ENCODE measurements around the gene OR2G6. TPM values are rescaled to one million over a fixed set of nuclear protein-coding genes. Genes with fewer than 3 reads are reported as not detected.
"Not testable (repeated sequence)": the region's sequence is repeated elsewhere in the genome, so short reads cannot be mapped to it uniquely, and the experiment has no call there.

The OR2G6 gene
- total RNA-seq, 4 donors from 2014 or later, result not detected

DNA sequence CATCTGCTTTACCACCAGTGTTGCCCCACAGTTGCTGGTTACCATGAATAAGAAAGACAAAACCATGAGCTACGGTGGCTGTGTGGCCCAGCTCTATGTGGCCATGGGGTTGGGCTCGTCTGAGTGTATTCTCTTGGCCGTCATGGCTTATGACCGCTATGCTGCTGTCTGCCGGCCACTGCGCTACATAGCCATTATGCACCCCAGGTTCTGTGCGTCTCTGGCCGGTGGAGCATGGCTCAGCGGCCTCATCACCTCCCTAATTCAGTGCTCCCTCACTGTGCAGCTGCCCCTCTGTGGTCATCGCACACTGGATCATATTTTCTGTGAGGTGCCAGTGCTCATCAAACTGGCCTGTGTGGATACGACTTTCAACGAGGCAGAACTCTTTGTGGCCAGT lies 14.0 kb downstream of the OR2G6 start:
- Histone ChIP-seq H3K9me3 (no peaks in the 10 kb centered on the region), H3K4me1 (no peaks in the 10 kb centered on the region), H3K27me3 (no peaks in the 10 kb centered on the region), H3K4me3 (no peak overlapping the region), H3K36me3 (no peaks in the 10 kb centered on the region), H3K27ac (no peak overlapping the region)
- DNase-seq, result peak in 1 of 3 donors; percentile 18
- TF ChIP-seq, protein P1, sequence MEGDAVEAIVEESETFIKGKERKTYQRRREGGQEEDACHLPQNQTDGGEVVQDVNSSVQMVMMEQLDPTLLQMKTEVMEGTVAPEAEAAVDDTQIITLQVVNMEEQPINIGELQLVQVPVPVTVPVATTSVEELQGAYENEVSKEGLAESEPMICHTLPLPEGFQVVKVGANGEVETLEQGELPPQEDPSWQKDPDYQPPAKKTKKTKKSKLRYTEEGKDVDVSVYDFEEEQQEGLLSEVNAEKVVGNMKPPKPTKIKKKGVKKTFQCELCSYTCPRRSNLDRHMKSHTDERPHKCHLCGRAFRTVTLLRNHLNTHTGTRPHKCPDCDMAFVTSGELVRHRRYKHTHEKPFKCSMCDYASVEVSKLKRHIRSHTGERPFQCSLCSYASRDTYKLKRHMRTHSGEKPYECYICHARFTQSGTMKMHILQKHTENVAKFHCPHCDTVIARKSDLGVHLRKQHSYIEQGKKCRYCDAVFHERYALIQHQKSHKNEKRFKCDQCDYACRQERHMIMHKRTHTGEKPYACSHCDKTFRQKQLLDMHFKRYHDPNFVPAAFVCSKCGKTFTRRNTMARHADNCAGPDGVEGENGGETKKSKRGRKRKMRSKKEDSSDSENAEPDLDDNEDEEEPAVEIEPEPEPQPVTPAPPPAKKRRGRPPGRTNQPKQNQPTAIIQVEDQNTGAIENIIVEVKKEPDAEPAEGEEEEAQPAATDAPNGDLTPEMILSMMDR (IDR thresholded peaks at IDR 0.05), result no peak
- TF ChIP-seq POLR2A (IDR thresholded peaks at IDR 0.05), result no peak

DNA sequence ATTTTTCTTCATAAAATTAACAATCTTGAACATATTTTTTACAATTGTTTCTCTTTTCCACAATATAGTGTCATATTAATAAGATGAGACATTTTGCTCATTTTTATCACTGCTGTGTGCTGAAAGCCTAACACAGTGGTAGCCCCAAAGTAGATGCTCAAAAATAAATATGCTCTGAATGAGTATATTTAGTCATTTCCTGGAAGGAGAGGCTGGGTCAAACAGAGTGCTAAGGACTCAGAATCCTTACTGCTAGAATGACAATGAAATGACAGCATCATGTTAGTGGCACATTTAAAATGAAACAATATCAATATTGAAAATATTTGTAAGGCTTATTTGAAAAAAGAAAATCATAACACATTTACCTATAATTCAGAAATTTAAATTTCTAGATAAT lies 29.6 kb downstream of the OR2G6 start:
- H3K27me3 ChIP-seq, H3K4me1 ChIP-seq, H3K27ac ChIP-seq, H3K9me3 ChIP-seq, H3K36me3 ChIP-seq, H3K4me3 ChIP-seq, DNase-seq: not testable (repeated sequence)

DNA sequence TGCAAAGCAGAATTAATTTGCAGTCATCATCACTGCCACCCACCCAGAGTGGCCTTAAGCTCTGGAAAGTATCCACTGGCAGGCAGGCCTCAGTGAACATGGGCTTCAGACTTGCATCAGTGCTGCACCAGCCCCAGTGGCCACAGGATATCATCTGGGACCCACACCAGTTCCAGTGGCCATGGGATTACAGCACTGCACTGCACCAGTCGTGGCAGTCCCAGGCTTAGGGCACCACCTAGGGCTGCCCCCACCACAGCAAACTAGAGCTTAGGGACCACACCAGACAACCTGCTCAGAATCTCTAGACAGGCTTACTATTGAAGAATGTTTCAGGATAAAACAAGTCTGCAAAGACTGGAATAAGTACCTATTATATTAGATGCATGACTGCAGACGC lies 39.5 kb downstream of the OR2G6 start:
- not testable (repeated sequence) for H3K9me3 ChIP-seq, DNase-seq, H3K4me1 ChIP-seq, H3K4me3 ChIP-seq, H3K27ac ChIP-seq, H3K36me3 ChIP-seq, H3K27me3 ChIP-seq

DNA sequence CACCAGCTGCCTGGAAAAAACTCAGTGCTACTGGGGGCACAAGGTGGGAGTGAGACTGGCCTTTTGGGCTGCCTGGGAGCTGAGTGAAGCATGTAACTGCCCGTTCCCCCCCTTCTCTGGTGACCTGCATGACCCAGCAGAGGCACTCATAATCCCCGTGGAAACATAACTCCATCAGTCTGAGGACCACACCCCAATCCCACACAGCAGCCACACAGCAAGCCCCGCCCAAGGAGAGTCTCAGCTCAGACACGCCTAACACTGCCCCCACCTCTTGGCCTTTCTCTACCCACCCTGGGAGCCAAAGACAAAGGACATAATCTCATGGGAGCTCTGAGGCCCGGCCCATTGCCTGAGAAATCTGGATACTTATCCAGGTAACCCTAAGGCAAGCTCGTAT lies 43.2 kb downstream of the OR2G6 start:
- H3K27ac ChIP-seq, H3K4me3 ChIP-seq, H3K27me3 ChIP-seq, H3K9me3 ChIP-seq, H3K36me3 ChIP-seq, H3K4me1 ChIP-seq, DNase-seq: not testable (repeated sequence)

DNA sequence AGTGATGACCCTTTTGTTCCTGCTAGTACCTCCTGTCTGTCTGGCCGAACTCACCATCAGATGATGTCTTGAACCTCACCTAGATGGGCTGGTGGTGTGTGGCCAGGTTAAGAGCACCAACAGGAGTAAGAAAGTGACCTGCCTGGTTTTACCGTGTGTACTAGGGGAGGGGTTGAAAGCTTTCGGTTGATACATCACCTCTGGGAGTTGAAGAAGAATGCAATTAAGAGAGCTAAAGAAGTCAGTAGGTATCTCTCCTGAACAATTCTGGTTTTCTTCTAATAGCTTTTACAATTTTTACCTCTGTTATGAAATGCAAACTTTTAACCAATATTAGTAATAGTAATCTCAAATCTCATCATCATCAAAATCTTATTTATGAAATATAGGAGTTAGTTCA lies 54.8 kb downstream of the OR2G6 start, which contains the start of gene OR2T29:
Gene OR2T29, minus strand, starts transcription at position 101 of the 400 bp plus-strand sequence. CDS start 3,281 bp downstream, outside the sequence.
- H3K9me3 ChIP-seq, H3K4me3 ChIP-seq, H3K36me3 ChIP-seq, H3K4me1 ChIP-seq, H3K27me3 ChIP-seq, H3K27ac ChIP-seq, DNase-seq: not testable (repeated sequence)

DNA sequence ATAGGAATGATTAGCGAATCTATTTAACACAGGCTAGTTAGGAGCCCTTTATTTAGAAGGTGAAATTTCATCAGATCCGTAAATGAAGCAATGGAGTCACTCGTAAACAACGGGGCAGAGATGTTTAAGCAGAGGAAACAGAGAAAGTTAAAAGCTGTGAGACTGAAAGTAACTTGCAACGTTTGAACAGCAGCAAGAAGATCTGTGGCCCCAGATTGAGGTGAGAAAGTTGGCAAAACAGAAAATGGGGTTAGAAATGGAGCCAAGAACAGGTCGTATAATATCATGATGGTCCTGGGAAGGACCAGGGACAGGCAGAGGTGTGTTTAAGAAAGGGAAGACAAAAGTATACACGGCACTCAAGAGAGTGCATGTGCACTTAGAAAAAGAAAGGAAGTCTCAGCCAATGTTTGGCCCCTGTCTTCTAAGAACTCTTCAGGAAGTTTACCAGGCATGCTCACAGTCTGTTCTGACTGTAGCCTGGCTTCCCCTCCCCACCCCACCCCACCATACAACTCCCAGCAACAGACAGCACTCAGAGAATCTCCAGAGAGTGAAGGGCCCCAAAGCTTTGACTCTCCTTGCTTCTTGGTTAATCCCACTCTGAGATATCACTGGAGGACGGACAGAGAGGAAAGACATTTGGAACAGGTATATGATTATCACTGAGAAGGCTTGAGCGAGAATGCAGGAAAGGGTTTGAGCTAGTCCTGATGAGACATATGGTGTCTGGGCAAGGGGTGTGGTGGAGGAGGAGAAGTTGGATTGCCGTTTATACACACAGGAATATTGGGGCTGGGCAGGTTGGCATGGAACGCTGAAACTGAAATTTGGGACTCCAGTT lies 57.9 kb downstream of the OR2G6 start:
- not testable (repeated sequence) for H3K4me1 ChIP-seq

DNA sequence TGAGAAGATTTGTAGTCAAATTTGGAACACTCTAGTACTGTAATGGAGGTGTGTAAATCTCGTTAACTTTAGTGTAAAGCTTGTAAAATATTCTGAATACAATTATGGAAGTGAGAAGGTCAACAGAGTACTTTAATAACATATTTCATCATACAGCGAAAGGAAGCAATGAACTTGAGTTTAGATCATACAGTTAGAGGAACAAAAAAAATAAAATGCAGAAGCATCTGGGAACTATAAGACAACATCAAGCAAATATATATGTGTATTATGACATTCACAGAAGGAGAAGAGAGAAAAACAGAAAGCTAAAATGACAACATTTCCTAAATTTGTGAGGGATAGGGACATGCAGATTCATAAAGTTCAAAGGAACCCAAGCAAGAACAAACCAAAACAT lies 61.2 kb downstream of the OR2G6 start:
- not testable (repeated sequence) for H3K4me3 ChIP-seq, DNase-seq, H3K36me3 ChIP-seq, H3K27ac ChIP-seq, H3K27me3 ChIP-seq, H3K9me3 ChIP-seq, H3K4me1 ChIP-seq

More for the DNA sequence above, 57.9 kb downstream of the OR2G6 start:
- not testable (repeated sequence) for DNase-seq, H3K36me3 ChIP-seq, H3K27me3 ChIP-seq, H3K9me3 ChIP-seq, H3K4me3 ChIP-seq
- H3K27ac ChIP-seq, result peak overlapping the region in 1 of 4 donors; percentile 10

DNA sequence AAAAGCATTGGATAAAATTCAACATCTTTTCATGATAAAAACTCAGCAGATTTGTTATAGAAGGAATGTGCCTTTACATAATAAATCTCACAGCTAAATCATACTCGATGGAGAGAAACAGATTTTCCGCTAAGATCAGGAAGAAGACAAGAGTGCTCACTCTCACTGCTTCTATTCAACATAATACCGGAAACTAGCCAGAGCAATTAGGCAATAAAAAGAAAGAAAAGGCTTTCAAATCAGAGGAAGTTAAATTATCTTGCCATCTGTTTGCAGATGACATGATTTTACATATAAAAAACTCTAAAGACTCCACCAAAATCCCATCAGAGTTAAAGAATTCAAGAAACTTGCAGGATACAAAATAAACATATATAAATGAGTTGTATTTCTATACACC lies 62.9 kb downstream of the OR2G6 start:
- not testable (repeated sequence) for H3K9me3 ChIP-seq, H3K36me3 ChIP-seq, H3K27me3 ChIP-seq, DNase-seq, H3K27ac ChIP-seq, H3K4me1 ChIP-seq, H3K4me3 ChIP-seq

DNA sequence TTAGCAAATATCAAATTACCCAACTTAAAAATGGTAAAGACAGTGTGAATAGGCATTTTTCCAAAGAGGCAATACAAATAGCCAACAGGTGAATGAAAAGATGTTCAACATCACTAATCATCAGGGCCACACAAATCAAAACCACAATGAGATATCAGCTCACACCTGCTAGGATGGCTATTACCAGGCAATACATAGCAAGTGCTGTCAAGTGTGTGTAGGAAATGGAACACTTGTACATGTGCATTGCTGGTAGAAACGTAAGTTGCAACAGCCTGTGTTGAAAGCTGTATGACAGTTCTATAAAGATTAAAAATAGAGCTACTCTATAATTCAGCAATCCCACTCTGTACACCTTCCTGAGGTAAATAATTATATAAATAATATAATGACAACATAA lies 64.2 kb downstream of the OR2G6 start:
- not testable (repeated sequence) for H3K9me3 ChIP-seq, H3K4me3 ChIP-seq, H3K27ac ChIP-seq, H3K36me3 ChIP-seq, H3K4me1 ChIP-seq, H3K27me3 ChIP-seq, DNase-seq

DNA sequence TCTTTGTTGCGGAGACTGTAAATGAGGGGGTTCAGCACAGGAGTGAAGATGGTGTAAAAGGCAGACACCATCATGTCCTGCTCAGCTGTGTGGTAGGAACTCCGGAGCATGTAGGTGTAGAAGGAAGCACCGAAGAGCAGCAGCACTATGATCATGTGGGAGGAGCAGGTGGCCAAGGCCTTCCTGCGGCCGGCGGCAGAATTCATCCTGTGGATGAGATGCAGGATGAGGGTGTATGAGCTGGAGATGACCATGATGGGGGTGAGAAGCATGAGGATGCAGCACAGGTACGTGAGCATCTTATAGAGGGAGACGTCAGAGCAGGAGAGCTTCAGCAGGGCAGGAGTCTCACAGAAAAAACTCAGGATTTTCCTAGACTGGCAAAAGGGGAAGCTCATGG lies 66.0 kb downstream of the OR2G6 start:
- not testable (repeated sequence) for H3K36me3 ChIP-seq, H3K9me3 ChIP-seq, H3K27ac ChIP-seq, H3K4me1 ChIP-seq, DNase-seq, H3K27me3 ChIP-seq, H3K4me3 ChIP-seq

DNA sequence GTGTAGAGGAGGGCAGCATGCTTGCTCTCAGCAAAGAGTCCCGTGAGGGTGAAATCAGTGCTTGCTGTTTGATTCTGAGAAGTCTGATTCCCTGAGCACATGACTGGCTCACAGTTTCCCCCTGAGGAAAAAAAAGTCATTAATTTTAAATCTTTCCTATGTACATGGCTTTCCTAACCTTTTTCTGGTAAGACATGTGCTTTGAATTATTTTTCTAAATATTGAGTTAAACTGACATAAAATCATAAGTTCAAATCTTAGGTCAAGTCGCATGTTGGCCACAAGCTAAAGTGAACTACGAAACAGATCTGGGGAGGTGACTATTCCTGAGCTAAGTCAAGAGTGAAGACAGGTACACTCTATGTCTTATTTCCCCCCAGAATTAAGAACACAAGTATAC lies 66.8 kb downstream of the OR2G6 start, which contains the start of gene OR2T34:
Gene OR2T34, minus strand, starts transcription at position 101 of the 400 bp plus-strand sequence. Its CDS starts 0 bp downstream, at position 101.
- H3K9me3 ChIP-seq, H3K27ac ChIP-seq, H3K36me3 ChIP-seq, H3K27me3 ChIP-seq, H3K4me3 ChIP-seq, H3K4me1 ChIP-seq, DNase-seq: not testable (repeated sequence)
